Measurements from ENCODE around the gene EIF4E. TPM values are rescaled to one million over a fixed set of nuclear protein-coding genes. Genes with fewer than 3 reads are reported as not detected.

EIF4E gene
- total and polyA plus RNA-seq, 2 of the 4 experiments (the other 2 are of a cell fraction): 80.4 to 113 TPM

GRCh38 chr4:98937986-98938720 is 9.2 kb upstream of the EIF4E start:
- peak; percentile 62 for DNase-seq
- no peak overlapping the region for H2AFZ ChIP-seq (replicated peaks; ENCODE audit: low read length, poor library complexity)
- intact Hi-C loops (cut with micrococcal nuclease): loop anchor here (2.0 kb wide), 1 partner anchor 467 kb away; no protein-coding TSS in a partner anchor

More at GRCh38 chr4:98937986-98938720, 9.2 kb upstream of the EIF4E start:
- dilution Hi-C loops (cut with HindIII; ENCODE audit: low sequenced_read_pairs, unreplicated experiment) (no loop called here), in situ Hi-C loops (cut with MboI; ENCODE audit: low sequenced_read_pairs) (no loop called here)
- Histone ChIP-seq H3K79me1 (ENCODE audit: low read depth in 1 of 2, low read length in 2 of 2) (no peaks in the 10 kb centered on the region), H3K4me3 (ENCODE audit: insufficient read depth, low read depth, low read length) (no peak overlapping the region), H2AK5ac (ENCODE audit: low read depth, low read length) (no peak overlapping the region), H2BK15ac (ENCODE audit: low read depth, low read length) (no peak overlapping the region; the same call in 2 of the 3 replicates), H3K56ac (ENCODE audit: extremely low read depth, insufficient read depth, low read length) (no peak overlapping the region), H2AK9ac (replicated peaks; ENCODE audit: low read depth, low read length, poor library complexity) (no peak overlapping the region), H3K18ac (ENCODE audit: low read depth, low read length) (no peak overlapping the region), H3K9ac (ENCODE audit: low read depth, low read length) (no peak overlapping the region), H4K5ac (ENCODE audit: low read depth, low read length) (no peak overlapping the region), H3K9me1 (ENCODE audit: insufficient read depth, low read length) (no peaks in the 10 kb centered on the region), H3K23ac (ENCODE audit: low read depth, low read length) (no peak overlapping the region), H2BK20ac (ENCODE audit: low read depth, low read length) (no peak overlapping the region), H4K20me1 (ENCODE audit: insufficient read depth, low read length) (no peaks in the 10 kb centered on the region), H3K4ac (ENCODE audit: low read depth, low read length) (no peak overlapping the region), H3K4me1 (ENCODE audit: control insufficient read depth, insufficient read depth, low read length) (peaks cover 2% of the 10 kb centered on the region; the same call in 1 of the 2 replicates), H2BK120ac (ENCODE audit: low read depth, low read length) (no peak overlapping the region; the same call in 1 of the 2 replicates), H4K91ac (ENCODE audit: insufficient read depth, low read depth, low read length) (no peak overlapping the region), H2BK5ac (ENCODE audit: low read depth, low read length, poor library complexity, severe bottlenecking) (no peak overlapping the region), H3K27me3 (ENCODE audit: control insufficient read depth, insufficient read depth, low read length) (no peaks in the 10 kb centered on the region), H3K14ac (replicated peaks; ENCODE audit: low read depth, low read length) (no peak overlapping the region), H3K4me2 (ENCODE audit: low read depth, low read length) (no peak overlapping the region), H4K8ac (ENCODE audit: low read depth in 2 of 2, low read length in 2 of 2) (no peak overlapping the region), H3K27ac (ENCODE audit: insufficient read depth, low read length) (no peak overlapping the region), H3K36me3 (ENCODE audit: control insufficient read depth, insufficient read depth, low read length) (no peaks in the 10 kb centered on the region), H3K9me3 (ENCODE audit: control insufficient read depth, insufficient read depth, low read length) (no peaks in the 10 kb centered on the region)
- no TSS peak for BruUV-seq (replicated peaks)
- ChIA-PET CTCF (interaction anchor here (1.4 kb wide), 1 partner anchor 8 kb away, joined by 4 read pairs; no protein-coding TSS in a partner anchor), POLR2A (ENCODE audit: unreplicated experiment) (no interaction called here)
- ATAC-seq (ENCODE audit: low read depth): peak; percentile 88
- TF ChIP-seq CEBPB (IDR thresholded peaks at IDR 0.05; ENCODE audit: low read depth, low read length): no peak
- no peak for TF ChIP-seq USF2 (IDR thresholded peaks at IDR 0.05; ENCODE audit: low read depth, low read length)
- TF ChIP-seq MXI1 (IDR thresholded peaks at IDR 0.05; ENCODE audit: borderline replicate concordance, low read depth, low read length): no peak
- TF ChIP-seq MAZ (IDR thresholded peaks at IDR 0.05; ENCODE audit: borderline replicate concordance, low read depth, low read length): no peak
- TF ChIP-seq RFX5 (IDR thresholded peaks at IDR 0.05; ENCODE audit: low read depth, low read length): no peak
- TF ChIP-seq BHLHE40 (IDR thresholded peaks at IDR 0.05; ENCODE audit: low read depth, low read length): no peak
- TF ChIP-seq NFE2L2 (IDR thresholded peaks at IDR 0.05; ENCODE audit: low read depth, low read length): no peak
- TF ChIP-seq CTCF (conservative IDR thresholded peaks at IDR 0.05; ENCODE audit: low read depth, low read length): no peak
- no peak for TF ChIP-seq MAFK (IDR thresholded peaks at IDR 0.05; ENCODE audit: low read depth, low read length)
- TF ChIP-seq CHD1 (IDR thresholded peaks at IDR 0.05; ENCODE audit: low read depth, low read length): no peak
- no peak for TF ChIP-seq ELK1 (IDR thresholded peaks at IDR 0.05; ENCODE audit: borderline replicate concordance, low read depth, low read length)
- no peak for TF ChIP-seq SMC3 (IDR thresholded peaks at IDR 0.05; ENCODE audit: low read depth, low read length)
- no peak for TF ChIP-seq POLR2A (IDR thresholded peaks at IDR 0.05; ENCODE audit: low read depth, low read length)
- no peak for TF ChIP-seq FOS (IDR thresholded peaks at IDR 0.05; ENCODE audit: low read depth, low read length)
- no peak for TF ChIP-seq RCOR1 (IDR thresholded peaks at IDR 0.05; ENCODE audit: insufficient replicate concordance, low read length)
- no CpG with 5 or more reads among the region's 2 CpGs for WGBS, 2 experiments (ENCODE audit: extremely low coverage in 2 of 2, insufficient read length in 1 of 2)

All from IMR-90 (cell line).